PFSK-1 (cell line): ENCODE measurements around the gene SLC13A3. TPM values are rescaled to one million over a fixed set of nuclear protein-coding genes. Genes with fewer than 3 reads are reported as not detected.

Experiments used
- FOXP2 ChIP-seq: optimal IDR thresholded peaks from 2 replicates; pipeline ENCODE3; 2011; ENCODE audit warnings: borderline replicate concordance, control low read depth, inconsistent platforms; ENCODE audit not compliant: insufficient read depth; ENCODE audit errors: extremely low read length, extremely low read depth
- POLR2AphosphoS5 ChIP-seq: IDR thresholded peaks from 2 replicates; pipeline ENCODE4 v1.6.1; 2012; ENCODE audit warnings: low read depth, mild to moderate bottlenecking, control low read depth, low read length, moderate library complexity
- REST ChIP-seq, 2 experiments: IDR thresholded peaks; 2 replicates each; pipeline versions ENCODE4 v1.6.1 to v1.8.0; 2011 to 2012; ENCODE audit warnings: low read depth in 2 of 2, low read length in 2 of 2, control low read depth in 1 of 2, inconsistent platforms in 1 of 2, mild to moderate bottlenecking in 1 of 2, moderate library complexity in 1 of 2; ENCODE audit not compliant: insufficient read depth in 1 of 2
- SIN3A ChIP-seq: IDR thresholded peaks from 2 replicates; pipeline ENCODE4 v1.6.1; 2012; ENCODE audit warnings: mild to moderate bottlenecking, low read length, moderate library complexity, borderline replicate concordance; ENCODE audit not compliant: insufficient read depth
- TAF1 ChIP-seq: IDR thresholded peaks from 2 replicates; pipeline ENCODE4 v1.6.1; 2012; ENCODE audit warnings: low read length, control low read depth, borderline replicate concordance; ENCODE audit not compliant: insufficient read depth
- polyA plus RNA-seq: library from polyadenylated mRNA; unstranded; fragments of >200 nt; gene quantifications from one replicate; pipeline ENCODE4 v1.2.1, GENCODE V29; 2012; ENCODE audit warnings: low read depth, missing spikeins; ENCODE audit not compliant: insufficient read length

Gene SLC13A3
- polyA plus RNA-seq: not detected

- TF ChIP-seq FOXP2: no peak
- TF ChIP-seq REST (IDR thresholded peaks at IDR 0.05; ENCODE audit: insufficient read depth in 1 of 2, low read depth in 2 of 2, low read length in 2 of 2): no peak
- no peak for TF ChIP-seq TAF1
- no peak for TF ChIP-seq SIN3A
- TF ChIP-seq POLR2AphosphoS5: no peak
These were observed at the start of gene SLC13A3 for GRCh38 chr20:46651091-46651962. Gene SLC13A3 (minus strand): TSS chr20:46651459. CDS start chr20:46651421, 38 bp downstream.

GRCh38 chr20:46701057-46701456 is 49.8 kb upstream of the SLC13A3 start:
- TF ChIP-seq TAF1 (no peak), FOXP2 (no peak), SIN3A (no peak), POLR2AphosphoS5 (no peak), REST (IDR thresholded peaks at IDR 0.05; ENCODE audit: insufficient read depth in 1 of 2, low read depth in 2 of 2, low read length in 2 of 2) (no peak)

- TF ChIP-seq POLR2AphosphoS5: no peak
- no peak for TF ChIP-seq TAF1
These were observed 49.2 kb upstream of the SLC13A3 start for GRCh38 chr20:46700481-46700880.

GRCh38 chr20:46699651-46700359 is 48.5 kb upstream of the SLC13A3 start:
- no peak for TF ChIP-seq TAF1
- TF ChIP-seq POLR2AphosphoS5: no peak
- TF ChIP-seq SIN3A: no peak
- TF ChIP-seq FOXP2: no peak
- TF ChIP-seq REST (IDR thresholded peaks at IDR 0.05; ENCODE audit: insufficient read depth in 1 of 2, low read depth in 2 of 2, low read length in 2 of 2): no peak

- no peak for TF ChIP-seq TAF1
- TF ChIP-seq POLR2AphosphoS5: no peak
- no peak for TF ChIP-seq FOXP2
- no peak for TF ChIP-seq REST (IDR thresholded peaks at IDR 0.05; ENCODE audit: insufficient read depth in 1 of 2, low read depth in 2 of 2, low read length in 2 of 2)
- no peak for TF ChIP-seq SIN3A
These were observed 47.5 kb upstream of the SLC13A3 start for GRCh38 chr20:46698788-46699187.
